Measurements from ENCODE around the gene DYNC1LI2. TPM values are rescaled to one million over a fixed set of nuclear protein-coding genes. Genes with fewer than 3 reads are reported as not detected.

DYNC1LI2 gene
- total and polyA plus RNA-seq, 9 of the 15 experiments (the other 6 are each of a cell fraction or from before 2014, with no cell fraction given): 5.1 to 48.9 (median 38.2) TPM

DNA sequence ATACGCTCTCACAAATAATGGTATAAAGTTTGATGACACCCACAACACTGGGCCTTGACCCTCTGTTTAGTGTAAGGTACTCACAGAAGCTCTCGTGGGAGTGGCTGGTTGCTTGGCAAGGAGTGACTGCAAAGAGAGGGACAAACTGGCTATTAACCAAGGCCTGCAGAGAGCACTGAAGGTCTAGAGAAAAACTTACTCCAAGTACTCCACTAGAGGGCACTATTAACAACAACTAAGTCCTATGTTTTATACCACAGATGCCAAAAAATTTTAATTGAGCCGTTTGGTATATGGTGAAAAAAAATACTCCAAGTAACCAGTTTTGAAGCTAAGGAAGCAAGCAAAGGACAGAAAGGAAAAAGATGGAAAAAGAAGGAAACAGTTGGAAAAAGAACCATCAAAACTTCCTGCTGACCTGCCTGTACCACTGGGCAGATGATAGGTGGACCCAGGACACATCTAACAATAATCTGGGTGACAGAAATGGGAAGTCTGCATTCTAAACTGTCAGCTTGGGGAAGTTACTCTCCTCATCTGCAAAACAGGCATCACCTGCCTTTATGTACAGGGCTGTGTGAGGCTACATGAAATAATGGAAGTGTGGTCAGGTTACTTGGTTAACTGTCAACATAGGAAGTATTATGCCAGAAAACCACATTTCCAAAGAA lies 23.2 kb downstream of the DYNC1LI2 start (continued):
- TF ChIP-seq, protein P1, sequence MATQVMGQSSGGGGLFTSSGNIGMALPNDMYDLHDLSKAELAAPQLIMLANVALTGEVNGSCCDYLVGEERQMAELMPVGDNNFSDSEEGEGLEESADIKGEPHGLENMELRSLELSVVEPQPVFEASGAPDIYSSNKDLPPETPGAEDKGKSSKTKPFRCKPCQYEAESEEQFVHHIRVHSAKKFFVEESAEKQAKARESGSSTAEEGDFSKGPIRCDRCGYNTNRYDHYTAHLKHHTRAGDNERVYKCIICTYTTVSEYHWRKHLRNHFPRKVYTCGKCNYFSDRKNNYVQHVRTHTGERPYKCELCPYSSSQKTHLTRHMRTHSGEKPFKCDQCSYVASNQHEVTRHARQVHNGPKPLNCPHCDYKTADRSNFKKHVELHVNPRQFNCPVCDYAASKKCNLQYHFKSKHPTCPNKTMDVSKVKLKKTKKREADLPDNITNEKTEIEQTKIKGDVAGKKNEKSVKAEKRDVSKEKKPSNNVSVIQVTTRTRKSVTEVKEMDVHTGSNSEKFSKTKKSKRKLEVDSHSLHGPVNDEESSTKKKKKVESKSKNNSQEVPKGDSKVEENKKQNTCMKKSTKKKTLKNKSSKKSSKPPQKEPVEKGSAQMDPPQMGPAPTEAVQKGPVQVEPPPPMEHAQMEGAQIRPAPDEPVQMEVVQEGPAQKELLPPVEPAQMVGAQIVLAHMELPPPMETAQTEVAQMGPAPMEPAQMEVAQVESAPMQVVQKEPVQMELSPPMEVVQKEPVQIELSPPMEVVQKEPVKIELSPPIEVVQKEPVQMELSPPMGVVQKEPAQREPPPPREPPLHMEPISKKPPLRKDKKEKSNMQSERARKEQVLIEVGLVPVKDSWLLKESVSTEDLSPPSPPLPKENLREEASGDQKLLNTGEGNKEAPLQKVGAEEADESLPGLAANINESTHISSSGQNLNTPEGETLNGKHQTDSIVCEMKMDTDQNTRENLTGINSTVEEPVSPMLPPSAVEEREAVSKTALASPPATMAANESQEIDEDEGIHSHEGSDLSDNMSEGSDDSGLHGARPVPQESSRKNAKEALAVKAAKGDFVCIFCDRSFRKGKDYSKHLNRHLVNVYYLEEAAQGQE (IDR thresholded peaks at IDR 0.05; ENCODE audit: borderline replicate concordance): peak; percentile 46; the same call in 1 of the 2 replicates
- TF ChIP-seq, protein P1 (CRISPR knock-in tag; IDR thresholded peaks at IDR 0.05; ENCODE audit: low read depth): no peak
- no peak for TF ChIP-seq ZNF717 (CRISPR knock-in tag; IDR thresholded peaks at IDR 0.05)

Data from K562 (cell line).